Gastrocnemius medialis (tissue), 4 donors: ENCODE results near the gene PDE4D.

Source experiments
- POLR2A ChIP-seq, 2 donors: fragments of 450-650 bp; IDR thresholded peaks; one replicate each; pipeline ENCODE4 v1.6.1; 2017; ENCODE audit warnings: antibody characterized with exemption in 2 of 2, mild to moderate bottlenecking in 2 of 2, moderate library complexity in 2 of 2
- TF ChIP-seq, protein P1 (sequence below), 5 experiments: fragments of 450-650 bp in 3 of 5; fragments of 200-600 bp in 2 of 5; sonication (generic) in 2 of 5; IDR thresholded peaks in 4 of 5; conservative IDR thresholded peaks in 1 of 5; 1 replicate in 4 of 5; 2 replicates in 1 of 5; pipeline ENCODE4 v1.5.1; 2016 to 2019; ENCODE audit warnings: antibody characterized with exemption in 5 of 5, mild to moderate bottlenecking in 3 of 5, moderate library complexity in 3 of 5

DNA sequence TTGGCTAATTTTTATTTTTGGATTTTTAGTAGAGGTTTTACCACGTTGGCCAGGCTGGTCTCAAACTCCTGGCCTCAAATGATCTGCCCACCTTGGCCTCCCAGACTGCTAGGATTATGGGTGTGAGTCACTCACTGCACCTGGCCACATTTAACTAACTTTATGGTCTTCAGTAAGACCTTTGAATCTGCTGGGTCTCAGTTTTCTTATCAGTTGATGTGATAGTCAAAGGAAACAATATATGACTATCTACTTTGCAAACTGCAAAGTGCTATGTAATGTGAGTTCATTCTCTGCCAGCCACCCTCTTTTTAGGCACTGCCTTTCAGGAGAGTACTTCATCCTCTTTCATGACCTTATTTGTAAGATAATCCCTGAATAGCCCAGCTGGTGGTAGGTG lies 474.7 kb downstream of the PDE4D start:
- TF ChIP-seq, protein P1, sequence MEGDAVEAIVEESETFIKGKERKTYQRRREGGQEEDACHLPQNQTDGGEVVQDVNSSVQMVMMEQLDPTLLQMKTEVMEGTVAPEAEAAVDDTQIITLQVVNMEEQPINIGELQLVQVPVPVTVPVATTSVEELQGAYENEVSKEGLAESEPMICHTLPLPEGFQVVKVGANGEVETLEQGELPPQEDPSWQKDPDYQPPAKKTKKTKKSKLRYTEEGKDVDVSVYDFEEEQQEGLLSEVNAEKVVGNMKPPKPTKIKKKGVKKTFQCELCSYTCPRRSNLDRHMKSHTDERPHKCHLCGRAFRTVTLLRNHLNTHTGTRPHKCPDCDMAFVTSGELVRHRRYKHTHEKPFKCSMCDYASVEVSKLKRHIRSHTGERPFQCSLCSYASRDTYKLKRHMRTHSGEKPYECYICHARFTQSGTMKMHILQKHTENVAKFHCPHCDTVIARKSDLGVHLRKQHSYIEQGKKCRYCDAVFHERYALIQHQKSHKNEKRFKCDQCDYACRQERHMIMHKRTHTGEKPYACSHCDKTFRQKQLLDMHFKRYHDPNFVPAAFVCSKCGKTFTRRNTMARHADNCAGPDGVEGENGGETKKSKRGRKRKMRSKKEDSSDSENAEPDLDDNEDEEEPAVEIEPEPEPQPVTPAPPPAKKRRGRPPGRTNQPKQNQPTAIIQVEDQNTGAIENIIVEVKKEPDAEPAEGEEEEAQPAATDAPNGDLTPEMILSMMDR (IDR thresholded peaks at IDR 0.05 in 4 of 5, conservative IDR thresholded peaks at IDR 0.05 in 1 of 5) = no peak
- TF ChIP-seq POLR2A (IDR thresholded peaks at IDR 0.05) = no peak
